ENCODE results near the gene CEP164. TPM values are rescaled to one million over a fixed set of nuclear protein-coding genes. Genes with fewer than 3 reads are reported as not detected.

Gene CEP164
- total and polyA plus RNA-seq, 10 of the 15 experiments (the other 5 are each of a cell fraction or from before 2014, with no cell fraction given): 4.2 to 31.2 (median 20.2) TPM

DNA sequence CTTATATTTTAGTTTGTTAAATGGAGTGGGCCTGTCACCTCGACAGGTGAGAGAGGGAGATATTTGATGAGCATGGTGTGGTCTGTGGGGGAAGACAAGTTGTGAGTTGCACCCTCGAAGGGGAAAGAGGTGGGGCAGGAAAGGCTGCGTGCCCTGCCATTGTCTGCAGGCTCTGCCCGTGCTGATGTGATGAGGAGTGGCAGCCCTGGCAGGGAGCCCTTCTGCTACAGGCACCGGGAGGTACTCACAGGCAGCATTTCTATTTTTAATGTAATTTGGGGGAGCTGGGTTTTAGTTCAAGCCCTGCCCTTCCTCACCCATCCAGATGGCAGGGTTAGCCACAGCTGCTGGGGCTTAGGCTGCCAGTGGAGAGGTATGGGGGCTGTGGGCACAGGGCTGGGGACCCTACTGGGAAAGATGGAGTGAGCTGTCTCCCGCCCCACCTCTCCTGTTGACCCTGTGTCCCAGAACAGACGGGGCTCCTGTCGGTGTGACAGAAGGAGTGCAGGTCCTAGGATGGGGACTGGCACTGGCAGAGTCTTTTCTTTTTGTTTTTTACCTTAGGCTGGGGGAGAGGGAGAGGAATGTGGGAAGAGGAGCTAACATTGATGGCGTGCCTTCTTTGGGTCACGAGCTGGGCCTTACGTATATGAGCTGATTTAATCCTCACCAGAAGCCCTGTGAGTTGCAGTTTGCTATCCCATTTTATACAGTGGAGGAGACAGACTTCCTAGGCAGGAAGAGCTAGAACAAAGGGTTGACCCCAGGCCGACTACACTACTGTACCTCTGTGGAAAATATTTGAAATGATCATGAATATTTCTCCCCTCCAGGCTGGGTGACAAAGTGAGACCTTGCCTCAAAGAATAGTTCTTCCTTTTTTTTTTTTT lies 51.6 kb downstream of the CEP164 start (continued):
- no peak for TF ChIP-seq MEF2B (IDR thresholded peaks at IDR 0.05; ENCODE audit: partially characterized antibody, poor library complexity, severe bottlenecking)

DNA sequence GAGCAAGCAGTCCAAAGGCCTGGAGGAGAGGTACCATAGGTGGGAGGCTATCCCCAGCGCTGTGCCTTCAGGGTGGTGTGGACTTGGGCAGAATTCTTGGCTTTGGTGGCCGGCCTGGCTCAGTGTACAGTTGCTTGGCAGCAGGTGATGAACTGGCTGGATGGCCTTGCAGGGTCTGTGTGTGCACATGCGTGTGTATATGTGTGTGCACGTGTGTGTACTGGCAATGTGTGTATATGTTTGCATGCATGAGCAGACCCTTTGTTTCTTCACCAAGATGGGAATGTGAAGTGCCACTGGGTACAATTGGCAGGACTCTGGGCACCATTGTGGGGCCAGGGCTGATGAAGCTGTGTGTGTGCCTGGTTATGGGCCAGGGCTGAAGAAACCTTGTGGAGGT lies 53.0 kb downstream of the CEP164 start:
- ATAC-seq: no peak
- H3K4me3 ChIP-seq: no peak overlapping the region
- CTCF ChIA-PET: no interaction called here
- no peak for DNase-seq (ENCODE audit: low read depth, low spot score)
- no peaks in the 10 kb centered on the region for H3K27me3 ChIP-seq (replicated peaks in 1 of 2; ENCODE audit: control insufficient read depth in 2 of 2, insufficient read depth in 2 of 2, low read length in 1 of 2)
- no peak for FAIRE-seq
- TF ChIP-seq MEF2B (IDR thresholded peaks at IDR 0.05; ENCODE audit: partially characterized antibody, poor library complexity, severe bottlenecking) (no peak), FOXK2 (IDR thresholded peaks at IDR 0.05) (no peak)
- no peak overlapping the region for H3K27ac ChIP-seq (ENCODE audit: control insufficient read depth, insufficient read depth)
- no peaks in the 10 kb centered on the region for H3K79me2 ChIP-seq (ENCODE audit: control insufficient read depth, insufficient read depth, low read length)
- no peak overlapping the region for H3K4me2 ChIP-seq (ENCODE audit: control insufficient read depth, insufficient read depth)
- no peaks in the 10 kb centered on the region for H3K4me1 ChIP-seq (ENCODE audit: control insufficient read depth, insufficient read depth, low read length)
- H2AFZ ChIP-seq (ENCODE audit: control insufficient read depth, low read depth, low read length): no peak overlapping the region
- WGBS (ENCODE audit: insufficient coverage, insufficient replicate concordance, low lambda C conversion rate, missing lambda C conversion rate): 76% methylated on average over 4 of the region's 4 CpGs
- in situ Hi-C loops (cut with MboI): no loop called here
- RAD21 ChIA-PET (ENCODE audit: unreplicated experiment): no interaction called here
- POLR2A ChIA-PET: no interaction called here
- H3K36me3 ChIP-seq (ENCODE audit: control insufficient read depth in 2 of 2, insufficient read depth in 2 of 2, low read length in 1 of 2): peaks cover 2 to 3% of the 10 kb centered on the region in 2 experiments; a peak in 3 of 4 replicates
- SMC1A ChIA-PET (ENCODE audit: uncharacterized antibody, unreplicated experiment): no interaction called here
- intact Hi-C loops (cut with micrococcal nuclease; ENCODE audit: unreplicated experiment): no loop called here
- no peak overlapping the region for H3K9ac ChIP-seq (ENCODE audit: control insufficient read depth, insufficient read depth, low read length)
- no TSS peak for BruUV-seq (replicated peaks)
- no peaks in the 10 kb centered on the region for H3K9me3 ChIP-seq (replicated peaks; ENCODE audit: control insufficient read depth, insufficient read depth, low read length)
- no peaks in the 10 kb centered on the region for H4K20me1 ChIP-seq (ENCODE audit: control insufficient read depth, insufficient read depth)

All from GM12878 (cell line).